AG09319 (cell line): ENCODE measurements around the gene MORN1.
"Not testable (repeated sequence)": the region's sequence is repeated elsewhere in the genome, so short reads cannot be mapped to it uniquely, and the experiment has no call there.

Experiments used
- DNase-seq: peaks from one replicate; pipeline ENCODE4 v3.0.0-alpha.2; 2010; ENCODE audit warnings: low read depth; ENCODE audit errors: extremely low read depth
- CTCF ChIP-seq: IDR thresholded peaks from 2 replicates; pipeline ENCODE4 v1.5.1; 2011; ENCODE audit warnings: low read depth, mild to moderate bottlenecking, inconsistent platforms, low read length, moderate library complexity

MORN1 gene

GRCh38 chr1:2330519-2331199 is 60.7 kb downstream of the MORN1 start:
- TF ChIP-seq CTCF, result peak; percentile 14
- peak; percentile 64 for DNase-seq

- no peak for DNase-seq
- no peak for TF ChIP-seq CTCF
Measured at GRCh38 chr1:2330035-2330434, 61.3 kb downstream of the MORN1 start.

GRCh38 chr1:2328676-2329455 is 62.5 kb downstream of the MORN1 start:
- no peak for DNase-seq
- TF ChIP-seq CTCF, result no peak

- no peak for TF ChIP-seq CTCF
- DNase-seq, result no peak
Measured at GRCh38 chr1:2327841-2328240, 63.5 kb downstream of the MORN1 start.

GRCh38 chr1:2327162-2327561 is 64.2 kb downstream of the MORN1 start:
- not testable (repeated sequence) for DNase-seq

- TF ChIP-seq CTCF, result no peak
- no peak for DNase-seq
Measured at GRCh38 chr1:2326524-2326923, 64.8 kb downstream of the MORN1 start.

GRCh38 chr1:2324553-2325366 is 66.6 kb downstream of the MORN1 start:
- DNase-seq, result no peak
- TF ChIP-seq CTCF, result no peak
